OCI-LY3 (cell line): ENCODE results near the gene OPRL1.

Source experiments
- H2AFZ ChIP-seq: fragments of 200-600, 300-600 bp; shearing (Covaris generic); 2 replicates; pipeline ENCODE4 v1.6.0; 2014; ENCODE audit warnings: antibody characterized with exemption, low read depth, low read length
- H3K27ac ChIP-seq: fragments of 200-600, 300-600 bp; sonication (generic); 2 replicates; pipeline ENCODE4 v1.5.1; 2014; ENCODE audit warnings: mild to moderate bottlenecking, low read length, moderate library complexity, mixed read lengths
- H3K27me3 ChIP-seq: fragments of 200-600, 300-600 bp; sonication (generic); 2 replicates; pipeline ENCODE4 v1.6.1; 2014; ENCODE audit warnings: low read depth, low read length, mixed read lengths
- H3K36me3 ChIP-seq: fragments of 200-600, 300-600 bp; sonication (generic); replicated peaks from 2 replicates; pipeline ENCODE3; 2014; ENCODE audit warnings: low read depth, low read length, mixed read lengths
- H3K4me1 ChIP-seq: fragments of 300-600, 200-600 bp; sonication (generic); 2 replicates; pipeline ENCODE4 v1.6.1; 2014; ENCODE audit warnings: low read length, mixed read lengths
- H3K4me2 ChIP-seq: fragments of 200-600, 300-600 bp; sonication (generic); 2 replicates; pipeline ENCODE4 v1.6.1; 2014; ENCODE audit warnings: low read length, mixed read lengths
- H3K4me3 ChIP-seq: fragments of 300-600, 200-600 bp; sonication (generic); 2 replicates; pipeline ENCODE4 v1.5.1; 2014; ENCODE audit warnings: antibody characterized with exemption, mild to moderate bottlenecking, low read length, moderate library complexity
- H3K79me2 ChIP-seq: fragments of 300-600, 200-600 bp; shearing (Covaris generic); 2 replicates; pipeline ENCODE4 v1.6.1; 2014; ENCODE audit warnings: mild to moderate bottlenecking, low read length, mixed read lengths
- H3K9ac ChIP-seq: fragments of 300-600, 200-600 bp; shearing (Covaris generic); 2 replicates; pipeline ENCODE4 v1.6.0; 2014; ENCODE audit warnings: mild to moderate bottlenecking, low read length, moderate library complexity
- H3K9me3 ChIP-seq: fragments of 200-600, 300-600 bp; shearing (Covaris generic); 2 replicates; pipeline ENCODE4 v1.6.1; 2014; ENCODE audit warnings: low read length, mixed read lengths; ENCODE audit not compliant: insufficient read depth
- H4K20me1 ChIP-seq: fragments of 200-600, 300-600 bp; sonication (generic); 2 replicates; pipeline ENCODE4 v1.6.1; 2016; ENCODE audit warnings: low read length, mixed read lengths; ENCODE audit not compliant: insufficient read depth
- EZH2phosphoT487 ChIP-seq: fragments of 200-600 bp; shearing (Covaris generic); IDR thresholded peaks from 2 replicates; pipeline ENCODE4 v1.6.1; 2018; ENCODE audit warnings: antibody characterized with exemption, mixed run types, low read depth
- TF ChIP-seq, protein P1 (sequence below): fragments of 200-600, 300-600 bp; sonication (generic); IDR thresholded peaks from 2 replicates; pipeline ENCODE4 v1.5.1; 2014; ENCODE audit warnings: antibody characterized with exemption, low read length, low read depth

The OPRL1 gene

GRCh38 chr20:64136004-64136710, 56.3 kb downstream of the OPRL1 start:
- Histone ChIP-seq H4K20me1 (no peaks in the 10 kb centered on the region), H3K4me1 (no peaks in the 10 kb centered on the region), H3K9me3 (no peaks in the 10 kb centered on the region), H3K4me3 (no peak overlapping the region), H3K79me2 (no peaks in the 10 kb centered on the region), H3K9ac (no peak overlapping the region), H3K27me3 (no peaks in the 10 kb centered on the region), H2AFZ (no peak overlapping the region), H3K4me2 (no peak overlapping the region), H3K27ac (no peak overlapping the region), H3K36me3 (no peaks in the 10 kb centered on the region)
- TF ChIP-seq EZH2phosphoT487 = no peak
- TF ChIP-seq, protein P1, sequence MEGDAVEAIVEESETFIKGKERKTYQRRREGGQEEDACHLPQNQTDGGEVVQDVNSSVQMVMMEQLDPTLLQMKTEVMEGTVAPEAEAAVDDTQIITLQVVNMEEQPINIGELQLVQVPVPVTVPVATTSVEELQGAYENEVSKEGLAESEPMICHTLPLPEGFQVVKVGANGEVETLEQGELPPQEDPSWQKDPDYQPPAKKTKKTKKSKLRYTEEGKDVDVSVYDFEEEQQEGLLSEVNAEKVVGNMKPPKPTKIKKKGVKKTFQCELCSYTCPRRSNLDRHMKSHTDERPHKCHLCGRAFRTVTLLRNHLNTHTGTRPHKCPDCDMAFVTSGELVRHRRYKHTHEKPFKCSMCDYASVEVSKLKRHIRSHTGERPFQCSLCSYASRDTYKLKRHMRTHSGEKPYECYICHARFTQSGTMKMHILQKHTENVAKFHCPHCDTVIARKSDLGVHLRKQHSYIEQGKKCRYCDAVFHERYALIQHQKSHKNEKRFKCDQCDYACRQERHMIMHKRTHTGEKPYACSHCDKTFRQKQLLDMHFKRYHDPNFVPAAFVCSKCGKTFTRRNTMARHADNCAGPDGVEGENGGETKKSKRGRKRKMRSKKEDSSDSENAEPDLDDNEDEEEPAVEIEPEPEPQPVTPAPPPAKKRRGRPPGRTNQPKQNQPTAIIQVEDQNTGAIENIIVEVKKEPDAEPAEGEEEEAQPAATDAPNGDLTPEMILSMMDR = no peak

DNA sequence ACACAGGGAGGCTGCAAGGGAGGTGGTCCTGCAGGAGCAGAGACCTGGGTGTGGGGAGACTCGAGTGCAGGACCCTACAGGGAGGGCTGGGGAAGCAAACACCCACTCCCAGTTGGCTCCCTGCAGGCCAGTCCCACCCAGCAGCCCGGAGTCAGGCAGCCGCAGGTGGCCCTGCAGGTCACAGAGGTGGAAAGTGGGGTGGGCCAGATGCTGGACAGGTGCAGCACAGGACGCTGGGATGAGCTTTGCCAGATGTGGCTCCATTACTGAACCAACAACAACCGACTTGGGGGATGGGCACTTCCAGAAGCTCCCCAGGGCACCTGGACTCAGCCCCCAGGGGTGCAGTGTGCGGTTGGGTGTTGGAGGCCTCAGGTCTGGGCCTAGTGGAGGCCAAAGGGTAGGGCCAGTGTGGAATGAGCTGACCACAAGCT, 57.7 kb downstream of the OPRL1 start:
- Histone ChIP-seq H3K4me1 (no peaks in the 10 kb centered on the region), H4K20me1 (no peaks in the 10 kb centered on the region), H3K9ac (no peak overlapping the region), H3K79me2 (no peaks in the 10 kb centered on the region), H3K27me3 (no peaks in the 10 kb centered on the region; the same call in 1 of the 2 replicates), H3K27ac (no peak overlapping the region), H3K4me3 (no peak overlapping the region), H3K9me3 (no peaks in the 10 kb centered on the region), H3K36me3 (no peaks in the 10 kb centered on the region), H2AFZ (no peak overlapping the region), H3K4me2 (no peak overlapping the region)
- TF ChIP-seq, protein P1 = no peak
- TF ChIP-seq EZH2phosphoT487 = no peak

GRCh38 chr20:64138276-64138815, 58.5 kb downstream of the OPRL1 start:
- Histone ChIP-seq H2AFZ (no peak overlapping the region), H3K4me2 (no peak overlapping the region), H3K4me1 (no peaks in the 10 kb centered on the region), H3K9ac (no peak overlapping the region), H3K79me2 (no peaks in the 10 kb centered on the region), H3K36me3 (no peaks in the 10 kb centered on the region), H3K27me3 (no peaks in the 10 kb centered on the region; the same call in 1 of the 2 replicates), H3K4me3 (no peak overlapping the region), H3K27ac (no peak overlapping the region), H4K20me1 (no peaks in the 10 kb centered on the region), H3K9me3 (no peaks in the 10 kb centered on the region)
- TF ChIP-seq, protein P1 = no peak
- no peak for TF ChIP-seq EZH2phosphoT487

GRCh38 chr20:64139199-64140060, 59.5 kb downstream of the OPRL1 start:
- H3K4me2 ChIP-seq = no peak overlapping the region
- no peaks in the 10 kb centered on the region for H3K9me3 ChIP-seq
- H4K20me1 ChIP-seq = no peaks in the 10 kb centered on the region
- H3K9ac ChIP-seq = no peak overlapping the region
- no peak for TF ChIP-seq EZH2phosphoT487
- TF ChIP-seq, protein P1 = no peak
- H3K4me1 ChIP-seq = no peaks in the 10 kb centered on the region
- no peak overlapping the region for H2AFZ ChIP-seq
- no peak overlapping the region for H3K27ac ChIP-seq
- no peaks in the 10 kb centered on the region; the same call in 1 of the 2 replicates for H3K27me3 ChIP-seq
- no peaks in the 10 kb centered on the region for H3K36me3 ChIP-seq
- H3K4me3 ChIP-seq = no peak overlapping the region
- no peaks in the 10 kb centered on the region for H3K79me2 ChIP-seq
